ENCODE data around the gene CACNB2.

Gene CACNB2

GRCh38 chr10:18157881-18158280, 17.7 kb downstream of the CACNB2 start:
- TF ChIP-seq, protein P1, sequence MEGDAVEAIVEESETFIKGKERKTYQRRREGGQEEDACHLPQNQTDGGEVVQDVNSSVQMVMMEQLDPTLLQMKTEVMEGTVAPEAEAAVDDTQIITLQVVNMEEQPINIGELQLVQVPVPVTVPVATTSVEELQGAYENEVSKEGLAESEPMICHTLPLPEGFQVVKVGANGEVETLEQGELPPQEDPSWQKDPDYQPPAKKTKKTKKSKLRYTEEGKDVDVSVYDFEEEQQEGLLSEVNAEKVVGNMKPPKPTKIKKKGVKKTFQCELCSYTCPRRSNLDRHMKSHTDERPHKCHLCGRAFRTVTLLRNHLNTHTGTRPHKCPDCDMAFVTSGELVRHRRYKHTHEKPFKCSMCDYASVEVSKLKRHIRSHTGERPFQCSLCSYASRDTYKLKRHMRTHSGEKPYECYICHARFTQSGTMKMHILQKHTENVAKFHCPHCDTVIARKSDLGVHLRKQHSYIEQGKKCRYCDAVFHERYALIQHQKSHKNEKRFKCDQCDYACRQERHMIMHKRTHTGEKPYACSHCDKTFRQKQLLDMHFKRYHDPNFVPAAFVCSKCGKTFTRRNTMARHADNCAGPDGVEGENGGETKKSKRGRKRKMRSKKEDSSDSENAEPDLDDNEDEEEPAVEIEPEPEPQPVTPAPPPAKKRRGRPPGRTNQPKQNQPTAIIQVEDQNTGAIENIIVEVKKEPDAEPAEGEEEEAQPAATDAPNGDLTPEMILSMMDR (conservative IDR thresholded peaks at IDR 0.05; ENCODE audit: low read depth, low read length) = no peak
- DNase-seq (ENCODE audit: low read depth) = peak; percentile 66
- H3K4me3 ChIP-seq (ENCODE audit: low read depth, low read length) = no peak overlapping the region

- TF ChIP-seq, protein P1 (conservative IDR thresholded peaks at IDR 0.05; ENCODE audit: low read depth, low read length) = no peak
- DNase-seq (ENCODE audit: low read depth) = peak; percentile 68
- H3K4me3 ChIP-seq (ENCODE audit: low read depth, low read length) = no peak overlapping the region
These were observed 18.6 kb downstream of the CACNB2 start for GRCh38 chr10:18158773-18159265.

DNA sequence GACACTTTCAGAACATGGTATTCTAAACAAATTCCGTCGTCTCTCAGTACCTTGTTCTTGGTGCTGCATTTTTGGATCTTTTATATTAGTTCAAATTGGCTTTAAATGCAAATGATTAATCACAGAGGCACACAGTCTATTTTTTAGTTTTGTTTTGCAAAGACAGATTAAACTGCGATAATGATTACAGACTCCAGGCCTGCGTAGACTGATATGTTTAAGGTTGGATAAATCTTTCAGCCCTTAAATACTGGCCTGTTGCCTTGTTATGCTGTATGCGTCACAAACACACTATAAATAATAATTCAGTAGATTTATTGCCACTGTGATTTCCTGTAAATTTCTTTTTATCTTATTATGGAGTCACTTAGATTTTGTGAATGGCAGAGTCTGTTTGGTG, 19.3 kb downstream of the CACNB2 start:
- TF ChIP-seq, protein P1 (conservative IDR thresholded peaks at IDR 0.05; ENCODE audit: low read depth, low read length) = no peak
- no peak overlapping the region for H3K4me3 ChIP-seq (ENCODE audit: low read depth, low read length)
- no peak for DNase-seq (ENCODE audit: low read depth)

- TF ChIP-seq, protein P1 (conservative IDR thresholded peaks at IDR 0.05; ENCODE audit: low read depth, low read length) = no peak
- DNase-seq (ENCODE audit: low read depth) = no peak
- no peak overlapping the region for H3K4me3 ChIP-seq (ENCODE audit: low read depth, low read length)
These were observed 21.9 kb downstream of the CACNB2 start for GRCh38 chr10:18162021-18162627.

GRCh38 chr10:18164093-18164492, 23.9 kb downstream of the CACNB2 start:
- peak; percentile 84 for DNase-seq (ENCODE audit: low read depth)
- TF ChIP-seq, protein P1 (conservative IDR thresholded peaks at IDR 0.05; ENCODE audit: low read depth, low read length) = no peak
- H3K4me3 ChIP-seq (ENCODE audit: low read depth, low read length) = no peak overlapping the region

GRCh38 chr10:18164748-18165361, 24.6 kb downstream of the CACNB2 start:
- TF ChIP-seq, protein P1 (conservative IDR thresholded peaks at IDR 0.05; ENCODE audit: low read depth, low read length) = no peak
- peak; percentile 96 for DNase-seq (ENCODE audit: low read depth)
- H3K4me3 ChIP-seq (ENCODE audit: low read depth, low read length) = no peak overlapping the region
